Esophagus muscularis mucosa (tissue), 4 donors: ENCODE data around the gene SNX7. TPM values are rescaled to one million over a fixed set of nuclear protein-coding genes. Genes with fewer than 3 reads are reported as not detected.

ENCODE experiments used
- DNase-seq: peaks from one replicate; pipeline ENCODE4 v3.0.0-alpha.2; 2017; ENCODE audit errors: extremely low spot score
- H3K27ac ChIP-seq, 4 donors: fragments of 200-600 bp; sonication (generic); replicated peaks in 1 of 4; 1 replicate in 3 of 4; 2 replicates in 1 of 4; pipeline ENCODE4 v1.5.1; 2016 to 2019; ENCODE audit warnings: mild to moderate bottlenecking in 1 of 4
- H3K27me3 ChIP-seq, 4 donors: fragments of 200-600 bp; sonication (generic); one replicate each; pipeline versions ENCODE4 v1.5.1 to v1.6.0; 2016 to 2019
- H3K36me3 ChIP-seq, 4 donors: fragments of 200-600 bp; sonication (generic); one replicate each; pipeline ENCODE4 v1.5.1; 2016 to 2019
- H3K4me1 ChIP-seq, 4 donors: fragments of 200-600 bp; sonication (generic); one replicate each; pipeline ENCODE4 v1.5.1; 2016 to 2019
- H3K4me3 ChIP-seq, 4 donors: fragments of 200-600 bp; sonication (generic); 1 replicate in 2 of 4; 2 replicates in 2 of 4; pipeline ENCODE4 v1.5.1; 2016 to 2019; ENCODE audit warnings: mild to moderate bottlenecking in 4 of 4, moderate library complexity in 1 of 4
- H3K9me3 ChIP-seq, 4 donors: fragments of 200-600 bp; sonication (generic); 1 replicate in 3 of 4; 2 replicates in 1 of 4; pipeline ENCODE4 v1.5.1; 2016 to 2019
- EP300 ChIP-seq: sonication (generic); formaldehyde crosslinking; IDR thresholded peaks from one replicate; pipeline ENCODE4 v1.6.1; 2017; ENCODE audit warnings: antibody characterized with exemption
- POLR2A ChIP-seq: fragments of 450-650 bp; IDR thresholded peaks from one replicate; pipeline ENCODE4 v1.6.1; 2017; ENCODE audit warnings: antibody characterized with exemption, moderate library complexity, mild to moderate bottlenecking, low read depth
- POLR2AphosphoS5 ChIP-seq, 2 donors: sonication (generic); formaldehyde crosslinking; IDR thresholded peaks; one replicate each; pipeline ENCODE4 v1.6.1; 2017; ENCODE audit warnings: antibody characterized with exemption in 2 of 2
- WGBS: methylation state at CpG from one replicate; pipeline ENCODE4 v1.1.5; 2018; 5-methylcytosine and 5-hydroxymethylcytosine counted together
- intact Hi-C: fragments of 100-400 bp; cut with DNase I; formaldehyde crosslinking; loops from one replicate; pipeline ENCODE4 v1.15.1; 2023
- total RNA-seq, 4 donors: library from RNA; depleted of rRNA; stranded (reverse); fragments of >200 nt; gene quantifications; one replicate each; pipeline versions ENCODE4 v1.1.0 to v1.2.1, GENCODE V29; 2016
- TF ChIP-seq, protein P1 (sequence below), 3 experiments: fragments of 200-600 bp in 2 of 3; fragments of 450-650 bp in 1 of 3; sonication (generic) in 2 of 3; IDR thresholded peaks; one replicate each; pipeline ENCODE4 v1.5.1; 2017 to 2019; ENCODE audit warnings: antibody characterized with exemption in 3 of 3, mild to moderate bottlenecking in 2 of 3, moderate library complexity in 1 of 3

The SNX7 gene
- total RNA-seq, 4 donors from 2014 or later, result 27.5 to 40.5 (median 32.0) TPM

DNA sequence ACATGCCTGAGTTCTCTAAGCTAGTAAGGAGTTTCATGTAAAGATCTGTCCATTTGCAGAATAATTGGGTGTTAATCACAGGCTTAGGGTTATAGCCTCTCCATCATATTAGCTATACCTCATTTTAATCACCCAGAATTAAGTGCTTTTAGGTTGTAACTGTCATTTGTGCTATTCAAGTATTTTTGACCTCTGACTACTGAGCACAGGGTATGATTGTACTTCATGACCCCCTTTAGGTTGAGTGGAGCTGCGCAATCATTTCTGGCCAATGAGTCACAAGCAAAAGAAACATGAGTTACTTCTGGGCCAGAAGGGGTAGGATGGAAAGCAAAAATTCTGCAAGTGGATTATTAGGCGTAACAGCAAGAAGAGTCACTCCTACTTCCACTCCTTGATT is 8.4 kb upstream of the SNX7 start:
- DNase-seq, result no peak
- Histone ChIP-seq H3K36me3 (no peaks in the 10 kb centered on the region), H3K27me3 (no peaks in the 10 kb centered on the region), H3K27ac (no peak overlapping the region), H3K4me1 (no peaks in the 10 kb centered on the region), H3K4me3 (no peak overlapping the region), H3K9me3 (no peaks in the 10 kb centered on the region)
- WGBS, result 96% methylated on average over 2 of the region's 2 CpGs
- intact Hi-C loops, result no loop called here
- TF ChIP-seq POLR2AphosphoS5 (IDR thresholded peaks at IDR 0.05) (no peak), EP300 (no peak), POLR2A (no peak)
- TF ChIP-seq, protein P1, sequence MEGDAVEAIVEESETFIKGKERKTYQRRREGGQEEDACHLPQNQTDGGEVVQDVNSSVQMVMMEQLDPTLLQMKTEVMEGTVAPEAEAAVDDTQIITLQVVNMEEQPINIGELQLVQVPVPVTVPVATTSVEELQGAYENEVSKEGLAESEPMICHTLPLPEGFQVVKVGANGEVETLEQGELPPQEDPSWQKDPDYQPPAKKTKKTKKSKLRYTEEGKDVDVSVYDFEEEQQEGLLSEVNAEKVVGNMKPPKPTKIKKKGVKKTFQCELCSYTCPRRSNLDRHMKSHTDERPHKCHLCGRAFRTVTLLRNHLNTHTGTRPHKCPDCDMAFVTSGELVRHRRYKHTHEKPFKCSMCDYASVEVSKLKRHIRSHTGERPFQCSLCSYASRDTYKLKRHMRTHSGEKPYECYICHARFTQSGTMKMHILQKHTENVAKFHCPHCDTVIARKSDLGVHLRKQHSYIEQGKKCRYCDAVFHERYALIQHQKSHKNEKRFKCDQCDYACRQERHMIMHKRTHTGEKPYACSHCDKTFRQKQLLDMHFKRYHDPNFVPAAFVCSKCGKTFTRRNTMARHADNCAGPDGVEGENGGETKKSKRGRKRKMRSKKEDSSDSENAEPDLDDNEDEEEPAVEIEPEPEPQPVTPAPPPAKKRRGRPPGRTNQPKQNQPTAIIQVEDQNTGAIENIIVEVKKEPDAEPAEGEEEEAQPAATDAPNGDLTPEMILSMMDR (IDR thresholded peaks at IDR 0.05), result no peak

- TF ChIP-seq EP300 (no peak), POLR2AphosphoS5 (IDR thresholded peaks at IDR 0.05) (no peak), POLR2A (no peak)
- TF ChIP-seq, protein P1 (IDR thresholded peaks at IDR 0.05), result no peak
- Histone ChIP-seq H3K27ac (no peak overlapping the region), H3K4me3 (no peak overlapping the region)
Observed at GRCh38 chr1:98659879-98660278, 1.6 kb upstream of the SNX7 start.

GRCh38 chr1:98660940-98661543 is 479 bp upstream of the SNX7 start:
- 4% methylated on average over 20 of the region's 25 CpGs for WGBS
- peak in 1 of 2 donors; percentile 81 for TF ChIP-seq POLR2AphosphoS5 (IDR thresholded peaks at IDR 0.05)
- TF ChIP-seq POLR2A, result peak; percentile 8
- TF ChIP-seq, protein P1 (IDR thresholded peaks at IDR 0.05), result no peak
- no peaks in the 10 kb centered on the region for H3K9me3 ChIP-seq
- H3K4me1 ChIP-seq, result peaks cover 17 to 29% (median 20%) of the 10 kb centered on the region in 4 donors
- peak overlapping the region; percentile 84 to 92 (median 87) for H3K27ac ChIP-seq
- no peaks in the 10 kb centered on the region for H3K27me3 ChIP-seq
- H3K36me3 ChIP-seq, result no peaks in the 10 kb centered on the region
- H3K4me3 ChIP-seq, result peak overlapping the region; percentile 73 to 88 (median 76)
- no peak for DNase-seq
- intact Hi-C loops, result no loop called here

More at GRCh38 chr1:98659879-98660278, 1.6 kb upstream of the SNX7 start:
- Histone ChIP-seq H3K27me3 (no peaks in the 10 kb centered on the region), H3K4me1 (peaks cover 17 to 29% (median 20%) of the 10 kb centered on the region in 4 donors), H3K36me3 (no peaks in the 10 kb centered on the region), H3K9me3 (no peaks in the 10 kb centered on the region)
- no peak for DNase-seq
- intact Hi-C loops, result no loop called here

DNA sequence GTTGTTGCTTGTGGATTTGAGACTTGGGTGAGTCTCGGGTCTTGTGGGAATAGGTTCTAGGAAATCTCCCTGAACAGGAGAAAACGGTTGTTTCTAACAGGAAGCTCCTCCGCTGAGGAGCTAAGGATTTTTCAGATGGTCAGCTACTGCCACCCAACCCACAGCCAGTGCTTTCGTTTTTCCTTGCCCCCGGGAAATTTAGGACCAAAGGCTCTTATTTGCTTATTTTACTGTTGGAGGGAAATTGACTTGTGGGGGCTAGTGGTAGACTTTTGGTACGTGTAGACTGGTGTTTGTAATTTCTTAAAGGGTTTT is 792 bp downstream of the SNX7 start:
- intact Hi-C loops, result no loop called here

More for the DNA sequence above, 792 bp downstream of the SNX7 start:
- no peaks in the 10 kb centered on the region for H3K9me3 ChIP-seq
- no peaks in the 10 kb centered on the region for H3K36me3 ChIP-seq
- peaks cover 17 to 29% (median 20%) of the 10 kb centered on the region in 4 donors for H3K4me1 ChIP-seq
- H3K27me3 ChIP-seq, result no peaks in the 10 kb centered on the region
- H3K4me3 ChIP-seq, result peak overlapping the region; percentile 73 to 88 (median 76)
- DNase-seq, result no peak
- 3% methylated on average over 6 of the region's 6 CpGs for WGBS
- H3K27ac ChIP-seq, result peak overlapping the region; percentile 84 to 92 (median 87)
- TF ChIP-seq, protein P1 (IDR thresholded peaks at IDR 0.05), result no peak
- TF ChIP-seq POLR2A (no peak), POLR2AphosphoS5 (IDR thresholded peaks at IDR 0.05) (no peak), EP300 (no peak)
